ENCODE measurements around the gene ZNF662.
"Not testable (repeated sequence)": the region's sequence is repeated elsewhere in the genome, so short reads cannot be mapped to it uniquely, and the experiment has no call there.

Gene ZNF662

DNA sequence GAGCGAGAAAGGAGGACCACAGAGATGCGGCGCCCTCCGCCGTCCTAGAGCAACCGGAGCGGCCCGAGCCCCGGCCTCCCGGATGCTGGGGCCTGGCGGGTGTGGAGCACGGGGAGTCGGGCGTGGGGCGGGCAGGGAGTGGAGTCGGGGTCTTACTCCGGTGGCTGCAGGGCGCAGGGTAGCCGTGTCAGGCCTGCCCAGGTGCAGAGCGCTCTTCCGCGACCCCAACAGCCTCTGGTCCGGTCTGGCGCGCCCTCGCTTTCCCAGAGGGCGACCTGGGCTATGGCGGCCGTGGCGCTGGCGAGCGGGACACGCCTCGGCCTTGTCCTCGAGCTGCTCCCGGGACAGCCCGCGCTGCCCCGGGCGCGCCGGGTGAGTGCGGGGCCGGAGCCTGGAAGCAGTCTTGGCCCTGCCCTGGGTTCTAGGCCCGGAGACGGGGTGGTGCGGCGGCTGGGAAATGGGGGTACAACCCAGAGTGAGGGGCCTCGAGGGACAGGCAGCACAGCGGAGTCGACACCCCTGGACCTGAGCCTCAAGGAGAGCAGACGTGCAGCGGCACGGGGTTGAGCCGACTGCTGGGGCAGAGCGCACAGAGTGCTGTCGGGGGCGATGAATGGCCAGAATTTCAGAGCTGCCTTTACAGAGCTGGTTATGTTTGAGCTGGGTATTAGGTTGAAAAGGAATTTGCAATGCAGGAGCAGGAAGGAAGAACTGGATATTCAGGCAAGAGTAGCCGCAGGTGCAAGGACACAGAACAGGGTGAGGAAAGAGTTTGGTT lies at the start of gene ZNF662:
Gene ZNF662 (plus strand): TSS at position 73 of the 778 bp plus-strand sequence. CDS start 1,973 bp downstream, outside the sequence.
- DNase-seq (ENCODE audit: low read depth): peak; percentile 11

DNA sequence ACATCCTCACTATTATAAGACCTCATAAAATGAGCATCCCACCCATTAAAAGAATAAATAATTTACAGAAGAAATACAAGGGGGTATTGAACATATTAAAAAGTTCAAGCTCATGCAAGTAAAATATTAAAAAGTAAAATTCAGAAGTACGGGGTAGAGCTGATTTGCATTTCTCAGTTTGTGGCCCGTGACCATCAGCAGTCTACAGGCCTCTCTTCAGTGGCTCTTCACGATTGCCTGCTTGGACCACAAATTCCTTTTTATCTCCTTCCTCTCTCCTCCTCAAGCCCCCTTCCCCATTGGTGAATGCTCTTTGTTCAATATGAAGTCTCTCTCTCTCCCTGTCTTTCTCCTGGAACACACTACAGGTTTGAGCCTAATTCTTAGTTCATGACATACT lies 49.4 kb upstream of the ZNF662 start:
- no peak for DNase-seq (ENCODE audit: low read depth)

DNA sequence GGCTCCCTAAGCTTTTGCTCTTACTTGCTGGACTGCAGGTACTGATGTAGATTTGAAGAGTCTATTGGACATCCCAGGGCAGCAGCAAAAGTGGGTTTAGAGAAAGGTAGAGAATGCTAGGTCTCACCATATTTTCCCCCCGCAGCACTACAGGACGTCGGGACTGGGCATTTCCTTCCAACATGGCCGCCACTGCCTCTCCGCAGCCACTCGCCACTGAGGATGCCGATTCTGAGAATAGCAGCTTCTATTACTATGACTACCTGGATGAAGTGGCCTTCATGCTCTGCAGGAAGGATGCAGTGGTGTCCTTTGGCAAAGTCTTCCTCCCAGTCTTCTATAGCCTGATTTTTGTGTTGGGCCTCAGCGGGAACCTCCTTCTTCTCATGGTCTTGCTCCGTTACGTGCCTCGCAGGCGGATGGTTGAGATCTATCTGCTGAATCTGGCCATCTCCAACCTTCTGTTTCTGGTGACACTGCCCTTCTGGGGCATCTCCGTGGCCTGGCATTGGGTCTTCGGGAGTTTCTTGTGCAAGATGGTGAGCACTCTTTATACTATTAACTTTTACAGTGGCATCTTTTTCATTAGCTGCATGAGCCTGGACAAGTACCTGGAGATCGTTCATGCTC lies 41.5 kb upstream of the ZNF662 start:
- no peak for DNase-seq (ENCODE audit: low read depth)

DNA sequence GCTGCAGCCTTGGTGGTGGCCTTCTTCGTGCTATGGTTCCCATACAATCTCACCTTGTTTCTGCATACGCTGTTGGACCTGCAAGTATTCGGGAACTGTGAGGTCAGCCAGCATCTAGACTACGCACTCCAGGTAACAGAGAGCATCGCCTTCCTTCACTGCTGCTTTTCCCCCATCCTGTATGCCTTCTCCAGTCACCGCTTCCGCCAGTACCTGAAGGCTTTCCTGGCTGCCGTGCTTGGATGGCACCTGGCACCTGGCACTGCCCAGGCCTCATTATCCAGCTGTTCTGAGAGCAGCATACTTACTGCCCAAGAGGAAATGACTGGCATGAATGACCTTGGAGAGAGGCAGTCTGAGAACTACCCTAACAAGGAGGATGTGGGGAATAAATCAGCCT lies 40.7 kb upstream of the ZNF662 start:
- DNase-seq (ENCODE audit: low read depth): no peak

DNA sequence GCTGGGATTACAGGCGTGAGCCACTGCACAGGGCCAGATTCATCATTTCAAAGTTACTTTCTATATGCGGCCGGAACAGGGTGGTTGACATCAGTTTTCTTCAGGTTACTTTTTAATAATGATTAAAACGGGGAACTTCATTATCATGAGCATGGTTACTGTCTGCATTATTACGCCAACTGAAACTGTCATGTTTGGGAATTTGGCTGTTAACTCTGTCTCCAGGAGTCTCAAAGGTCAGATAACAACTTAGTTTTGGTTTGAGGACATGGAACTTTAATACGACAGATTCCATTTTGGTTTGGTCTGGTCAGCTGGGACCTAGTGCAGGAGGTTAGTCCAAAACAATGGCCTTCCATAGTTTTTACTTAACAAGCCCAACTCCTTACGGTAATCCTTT lies 38.8 kb upstream of the ZNF662 start:
- DNase-seq (ENCODE audit: low read depth): no peak

DNA sequence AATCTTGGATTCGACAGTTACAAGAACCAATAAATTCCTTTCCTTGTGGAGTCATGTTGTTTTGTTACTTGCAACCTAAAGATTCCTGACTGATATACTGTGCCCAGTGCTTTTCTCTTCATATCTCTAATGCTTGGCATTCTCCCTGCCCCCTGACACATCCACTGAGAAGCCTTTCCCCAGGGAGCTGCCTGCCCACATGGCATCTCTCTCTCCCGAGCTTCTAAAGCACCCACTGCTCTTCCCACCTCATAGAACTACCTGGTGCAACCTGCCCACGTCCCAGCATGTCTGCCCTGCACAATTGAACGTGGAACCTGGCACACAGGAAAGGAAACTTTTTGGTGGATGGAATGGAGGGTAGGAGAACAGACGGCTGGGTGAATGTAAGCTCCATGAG lies 37.1 kb upstream of the ZNF662 start:
- no peak for DNase-seq (ENCODE audit: low read depth)

DNA sequence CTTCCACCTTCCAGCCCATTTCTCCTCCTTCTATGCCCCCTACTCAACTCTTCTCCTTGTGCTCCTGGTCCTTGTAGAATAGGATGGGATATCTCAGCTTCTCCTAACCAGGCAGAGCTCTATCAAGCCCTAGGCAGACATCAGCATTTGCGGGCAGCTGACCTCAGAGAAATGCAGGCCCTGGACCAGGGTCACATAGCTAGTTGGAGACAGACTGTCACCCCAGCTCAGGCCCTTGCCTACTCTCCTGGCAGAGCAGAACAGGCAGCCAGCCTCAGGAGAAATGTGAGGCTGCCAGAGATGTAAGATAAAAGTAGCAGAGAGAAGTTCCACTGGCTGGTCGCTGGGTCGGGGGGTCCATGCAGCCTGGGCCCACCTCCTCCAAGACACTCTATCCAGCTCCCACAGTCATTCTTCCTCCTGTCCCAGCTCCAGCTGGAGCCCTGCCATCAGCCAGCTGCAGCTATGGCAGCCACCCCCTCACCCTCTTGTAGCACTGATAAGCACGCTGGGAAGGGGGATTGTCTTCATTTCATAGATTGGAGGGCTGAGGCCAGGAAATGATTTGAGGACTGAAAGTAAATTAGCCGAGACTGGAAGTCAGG lies 34.2 kb upstream of the ZNF662 start:
- no peak for DNase-seq (ENCODE audit: low read depth)

DNA sequence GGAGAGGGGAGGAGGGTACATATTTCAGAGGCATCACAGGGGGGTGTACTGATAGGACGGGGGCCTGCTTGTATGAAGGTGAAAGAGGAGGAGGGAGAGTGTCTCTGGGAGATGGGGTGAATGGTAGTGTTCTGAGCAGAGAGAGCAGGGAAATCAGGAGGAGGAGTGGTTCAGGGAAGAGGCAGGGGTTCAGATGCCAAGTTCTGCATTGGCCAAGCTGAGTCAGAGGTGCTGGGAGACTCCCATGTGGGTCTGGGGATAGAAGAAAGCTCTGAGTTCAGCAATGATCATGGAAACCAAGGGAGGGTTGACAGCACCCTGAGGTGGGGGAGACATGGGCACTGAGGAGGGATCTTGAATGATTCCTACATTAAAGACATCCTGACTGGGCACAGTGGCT lies 33.2 kb upstream of the ZNF662 start:
- DNase-seq (ENCODE audit: low read depth): no peak

DNA sequence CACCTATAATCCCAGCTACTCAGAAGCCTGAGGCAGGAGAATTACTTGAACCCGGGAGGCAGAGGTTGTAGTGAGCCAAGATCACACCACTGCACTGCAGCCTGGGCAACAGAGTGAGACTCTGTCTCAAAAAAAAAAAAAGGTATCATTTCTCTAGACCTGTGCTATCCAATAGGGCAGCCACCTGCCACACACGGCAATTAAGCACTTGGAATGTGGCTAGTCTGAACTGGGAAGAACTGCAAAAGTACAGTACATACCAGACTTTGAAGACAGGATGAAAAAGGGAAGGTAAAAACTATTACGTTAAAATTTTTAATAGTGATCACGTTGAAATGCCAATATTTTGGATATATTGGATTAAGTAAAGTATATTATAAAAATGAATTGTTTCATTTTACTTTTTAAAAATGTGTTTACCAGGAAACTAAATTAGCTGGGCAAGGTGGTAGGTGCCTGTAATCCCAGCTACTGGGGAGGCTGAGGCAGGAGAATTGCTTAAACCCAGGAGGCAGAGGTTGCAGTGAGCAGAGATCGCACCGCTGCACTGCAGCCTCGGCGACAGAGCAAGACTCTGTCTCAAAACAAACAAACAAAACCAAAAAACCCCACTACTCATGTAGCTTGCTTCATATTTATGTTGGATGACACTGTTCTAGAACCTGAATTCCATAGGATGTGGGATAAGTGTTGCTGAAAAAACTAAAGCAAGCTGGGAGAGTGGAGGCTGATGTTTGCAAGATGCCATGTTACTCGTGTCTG lies 32.5 kb upstream of the ZNF662 start:
- DNase-seq (ENCODE audit: low read depth): no peak

DNA sequence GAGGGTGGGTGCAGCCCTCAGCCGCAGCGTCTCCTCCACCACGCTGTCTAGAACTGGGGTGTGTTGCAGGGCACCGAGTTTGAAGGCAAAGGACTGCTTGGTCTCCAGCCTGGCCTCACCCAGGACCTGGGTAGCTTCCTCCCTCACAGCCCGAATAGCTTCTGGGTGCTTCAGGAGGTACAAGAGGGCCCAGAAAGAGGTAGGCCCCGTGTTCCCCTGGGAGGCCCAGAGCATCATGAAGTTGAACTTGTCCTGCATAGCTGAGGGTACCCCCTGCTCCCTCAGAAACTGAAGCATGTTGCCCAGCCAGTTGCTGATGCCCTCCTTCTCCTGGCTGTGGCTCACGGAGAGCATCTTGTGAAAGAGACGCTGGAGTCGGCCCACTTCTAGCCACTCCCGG lies 31.2 kb upstream of the ZNF662 start:
- DNase-seq (ENCODE audit: low read depth): no peak

DNA sequence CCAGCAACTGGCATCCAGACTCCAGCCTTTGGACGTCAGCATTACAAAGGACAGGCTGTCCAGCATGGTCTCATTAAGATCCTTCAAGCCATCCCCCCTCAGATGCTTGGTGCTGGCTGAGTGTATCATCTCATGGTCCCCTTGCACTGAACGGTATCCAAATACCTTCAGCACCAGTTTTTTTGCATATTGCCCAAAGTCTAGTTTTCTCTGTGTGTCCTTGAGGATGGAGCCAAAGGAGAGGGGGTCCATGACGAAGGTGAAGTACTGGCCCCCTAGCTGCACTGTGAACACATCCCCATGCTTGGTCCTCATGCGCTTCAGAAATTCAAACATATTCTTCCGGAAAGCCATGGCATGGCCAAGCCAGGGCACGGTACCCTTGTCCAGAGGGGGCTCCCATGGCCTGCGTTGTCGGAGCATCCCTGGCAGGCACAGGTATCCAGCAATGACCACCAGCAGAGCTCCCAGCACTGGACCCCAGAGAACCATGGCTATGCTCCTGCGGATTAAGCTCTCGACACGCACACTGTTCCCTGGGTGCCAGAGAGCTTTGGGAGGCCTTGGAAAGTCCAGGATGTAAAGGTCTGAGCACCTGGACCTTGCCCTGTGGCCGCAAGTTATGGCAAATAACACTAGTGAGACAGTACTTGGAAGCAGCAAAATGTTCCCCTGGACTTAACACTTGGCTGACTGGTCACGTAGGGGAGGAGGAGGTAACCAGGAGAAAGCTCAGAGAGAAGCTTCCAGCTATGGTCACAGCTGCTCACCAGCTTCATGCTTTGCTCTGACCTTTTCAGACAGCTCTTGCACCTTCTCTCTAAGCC lies 30.4 kb upstream of the ZNF662 start, which contains the start of gene CYP8B1:
Gene CYP8B1 (minus strand): TSS at position 555 of the 827 bp plus-strand sequence. CDS start 63 bp downstream, at position 492.
- DNase-seq (ENCODE audit: low read depth): no peak

DNA sequence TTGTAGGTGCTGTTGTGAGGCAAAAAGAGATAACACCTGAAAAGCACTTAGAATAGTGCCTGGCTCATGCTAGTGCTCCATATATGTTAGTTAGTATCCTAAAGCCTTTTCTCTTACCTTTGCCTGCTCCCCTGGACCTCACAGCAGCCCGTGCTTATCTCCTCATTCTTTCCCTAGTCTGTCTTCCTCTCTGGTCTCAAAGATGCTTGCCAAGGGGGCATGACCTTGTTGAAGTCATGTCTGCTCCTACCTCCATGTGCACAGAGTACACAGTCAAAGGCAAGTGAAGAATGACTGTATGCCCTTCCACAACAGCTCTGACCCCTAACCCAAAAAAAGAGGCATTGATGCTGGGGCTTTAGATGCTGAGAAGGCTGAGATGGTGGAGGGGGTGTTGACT lies 29.5 kb upstream of the ZNF662 start:
- DNase-seq (ENCODE audit: low read depth): no peak

DNA sequence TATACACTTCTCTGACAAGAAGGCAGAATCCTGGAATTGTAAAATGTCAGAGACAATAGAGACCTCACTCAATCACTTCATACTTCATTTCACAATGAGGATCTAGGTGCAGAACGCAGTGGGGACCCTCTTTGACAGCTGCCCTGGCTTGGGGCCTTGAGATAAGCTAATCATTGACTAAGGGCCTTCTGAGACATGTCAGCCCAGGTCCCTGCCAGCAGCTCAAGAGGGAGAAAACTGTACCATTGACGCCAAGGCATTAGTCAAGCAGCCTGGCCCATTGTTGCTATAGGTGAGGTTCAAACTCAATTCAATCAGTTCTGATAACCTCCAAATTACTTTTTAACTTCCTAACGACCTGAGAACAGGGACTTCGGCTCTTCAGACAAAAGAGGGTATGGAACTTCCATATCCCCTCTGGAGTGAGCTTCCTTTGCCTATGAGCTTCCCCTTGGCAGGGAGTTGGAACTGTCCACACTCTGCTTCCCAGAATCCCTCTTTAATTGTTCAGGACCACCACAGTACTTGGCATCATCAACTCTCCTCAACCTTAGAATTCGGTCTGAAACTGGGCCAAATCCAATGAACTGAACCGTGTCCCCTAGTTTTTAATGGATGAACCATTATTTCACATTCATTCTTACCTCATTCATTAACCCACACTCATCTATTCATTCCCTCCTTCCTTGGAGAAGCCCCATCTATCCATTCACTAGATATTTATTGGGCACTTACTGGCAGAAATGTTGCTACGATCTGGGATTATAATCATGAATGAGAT lies 28.8 kb upstream of the ZNF662 start:
- no peak for DNase-seq (ENCODE audit: low read depth)

DNA sequence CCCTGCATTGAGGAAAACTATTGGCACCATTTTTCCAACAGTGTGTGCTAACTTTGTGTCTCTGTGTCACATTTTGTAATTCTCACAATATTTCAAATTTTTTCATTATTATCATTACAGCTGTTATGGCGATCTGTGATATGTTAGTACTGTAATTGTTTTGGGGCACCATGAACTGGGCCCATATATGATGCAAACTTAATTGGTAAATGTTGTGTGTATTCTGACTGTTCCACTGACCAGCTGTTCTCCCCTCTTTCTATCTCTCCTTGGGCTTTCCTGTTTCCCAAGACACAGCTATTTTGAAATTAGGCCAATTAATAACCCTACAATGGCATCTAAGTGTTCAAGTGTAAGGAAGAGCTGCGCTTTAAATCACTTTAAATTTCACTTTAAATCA lies 28.1 kb upstream of the ZNF662 start:
- no peak for DNase-seq (ENCODE audit: low read depth)

DNA sequence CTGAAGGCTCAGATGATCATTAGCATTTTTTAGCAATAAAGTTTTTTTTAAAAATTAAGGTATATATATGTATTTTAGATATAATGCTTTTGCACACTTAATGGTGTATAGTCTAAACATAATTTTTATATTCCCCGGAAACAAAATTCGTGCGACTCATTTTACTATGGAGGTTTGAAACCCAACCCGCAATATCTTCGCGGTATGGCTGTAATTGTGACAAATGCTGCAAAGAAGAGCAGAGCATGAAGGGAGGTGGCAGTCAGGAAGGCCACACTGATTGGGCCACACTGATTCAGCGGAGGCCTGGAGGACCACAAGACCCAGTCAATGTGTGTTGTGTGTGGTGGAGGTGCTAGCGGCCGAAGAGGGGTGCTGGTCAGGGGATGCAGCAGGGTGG lies 25.8 kb upstream of the ZNF662 start:
- DNase-seq (ENCODE audit: low read depth): no peak

DNA sequence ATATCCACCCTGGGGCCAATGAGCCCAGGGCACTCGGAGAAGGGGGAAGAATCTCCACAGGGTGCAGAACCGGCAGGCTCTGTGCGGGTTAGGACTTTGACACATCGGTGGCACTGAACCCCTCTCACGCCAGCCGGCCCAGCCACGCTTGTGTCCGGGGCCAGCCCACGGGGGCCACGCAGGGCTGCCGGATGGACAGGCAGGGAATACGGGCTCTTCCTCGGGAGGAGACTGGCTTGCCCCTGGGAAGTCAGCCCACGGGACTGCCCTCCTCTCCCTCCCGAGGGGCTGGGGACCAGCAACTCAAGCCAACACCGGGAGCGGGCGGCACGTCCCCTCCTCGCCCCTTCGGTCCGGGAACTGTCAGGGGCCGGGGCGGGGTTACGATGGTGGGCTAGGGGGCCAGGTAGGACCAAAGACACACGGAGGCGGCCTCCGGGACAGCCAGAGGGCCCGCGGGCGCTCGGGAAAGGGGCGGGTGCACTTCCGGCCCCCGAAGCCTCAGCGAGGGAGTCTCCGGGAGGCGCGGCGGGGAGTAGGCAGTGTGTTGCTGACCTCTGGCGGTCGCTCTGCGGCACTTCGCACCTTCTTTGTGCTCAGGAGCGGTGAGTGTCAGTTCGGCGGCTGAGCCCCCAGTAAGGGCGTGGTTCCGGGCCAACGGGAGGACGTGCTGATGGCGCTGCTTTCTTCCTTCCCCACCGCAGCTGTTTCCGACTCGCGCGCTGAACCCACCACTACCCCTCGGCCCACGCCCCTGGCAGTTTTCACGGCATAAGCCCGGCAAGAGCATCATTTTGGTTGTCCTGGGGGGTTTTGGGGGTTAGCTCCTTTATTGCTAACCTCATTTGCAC lies 25.1 kb upstream of the ZNF662 start:
- DNase-seq (ENCODE audit: low read depth): peak; percentile 79

DNA sequence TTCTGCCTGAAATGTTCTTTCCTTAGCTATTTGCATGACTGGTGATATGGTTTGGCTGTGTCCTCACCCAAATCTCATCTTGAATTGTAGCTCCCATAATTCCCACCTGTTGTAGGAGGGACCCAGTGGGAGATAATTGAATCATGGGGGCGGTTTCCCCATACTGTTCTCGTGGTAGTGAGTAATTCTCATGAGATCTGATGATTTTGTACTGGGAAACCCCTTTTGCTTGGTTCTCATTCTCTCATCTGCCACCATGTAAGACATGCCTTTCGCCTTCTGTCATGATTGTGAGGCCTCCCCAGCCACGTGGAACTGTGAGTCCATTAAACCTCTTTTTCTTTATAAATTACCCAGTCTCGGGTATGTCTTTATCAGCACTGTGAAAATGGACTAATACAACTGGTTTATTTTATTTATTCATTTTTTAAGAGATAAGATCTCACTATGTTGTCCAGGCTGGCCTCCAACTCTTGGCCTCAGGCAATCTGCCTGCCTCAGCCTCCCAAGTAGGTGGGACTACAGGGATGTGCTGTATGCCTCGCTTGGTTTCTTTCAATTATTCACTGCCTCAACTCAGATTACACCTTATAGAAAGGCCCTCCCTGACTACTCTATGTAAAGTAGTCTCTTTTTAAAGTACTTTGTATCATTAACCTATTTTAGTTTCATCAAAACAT lies 22.6 kb upstream of the ZNF662 start:
- not testable (repeated sequence) for DNase-seq (ENCODE audit: low read depth)

DNA sequence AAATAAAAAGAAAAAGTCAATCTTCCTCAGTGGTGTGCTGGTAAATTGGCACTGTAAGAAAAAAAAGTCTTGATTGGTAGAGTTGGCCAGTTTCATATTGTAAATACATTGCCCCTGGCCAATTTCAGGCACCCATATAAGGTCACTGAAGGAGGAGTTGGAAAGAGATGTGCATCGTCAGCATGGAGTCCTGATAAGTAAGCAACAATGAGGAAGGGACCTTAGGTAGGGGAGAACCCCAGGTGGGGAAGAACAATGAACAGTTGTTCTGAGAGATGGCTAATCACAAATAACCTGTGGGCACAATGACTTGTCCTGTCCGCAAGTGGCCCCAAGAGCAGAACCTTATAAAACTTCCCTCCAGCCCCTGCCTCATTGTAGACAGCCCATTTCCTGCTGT lies 21.6 kb upstream of the ZNF662 start:
- DNase-seq (ENCODE audit: low read depth): no peak

DNA sequence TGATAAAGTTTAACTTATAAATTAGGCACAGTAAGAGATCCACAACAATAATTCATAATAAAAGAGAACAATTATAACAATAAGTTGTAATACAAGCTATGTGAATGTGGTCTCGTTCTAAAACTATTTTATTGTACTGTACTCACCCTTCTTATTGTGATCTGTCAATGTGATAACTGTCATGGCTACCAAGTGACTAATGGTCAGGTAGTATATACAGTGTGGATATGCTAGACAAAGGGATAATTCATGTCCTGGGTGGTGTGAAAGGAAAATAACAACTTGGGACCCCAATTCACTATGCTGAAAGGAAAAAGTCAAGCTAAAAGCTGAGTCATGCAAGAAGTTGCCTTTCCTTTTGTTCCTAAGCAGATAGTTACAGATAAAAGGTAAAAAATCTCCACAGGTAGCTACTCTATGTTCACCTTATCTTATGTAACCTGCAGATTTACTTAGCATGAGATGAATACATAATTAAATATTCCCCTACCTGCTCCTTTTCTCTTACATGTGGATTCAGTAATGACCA lies 19.6 kb upstream of the ZNF662 start:
- no peak for DNase-seq (ENCODE audit: low read depth)

Data from activated T-cell treated with anti-CD3 and anti-CD28 coated beads for 1 hour (primary cell).